K562 (cell line): ENCODE data around the gene RAD51AP1. TPM values are rescaled to one million over a fixed set of nuclear protein-coding genes. Genes with fewer than 3 reads are reported as not detected.

Experiments used
- ATF2 ChIP-seq: sonication (generic); formaldehyde crosslinking; IDR thresholded peaks from 2 replicates; pipeline ENCODE4 v1.8.1; 2022; ENCODE audit warnings: missing genetic modification reagents
- BRF1 ChIP-seq: IDR thresholded peaks from 3 replicates; pipeline ENCODE4 v1.6.1; 2011; ENCODE audit warnings: borderline replicate concordance, mild to moderate bottlenecking; ENCODE audit not compliant: insufficient read length; ENCODE audit errors: extremely low read depth
- CREB5 ChIP-seq: fragments of 250-450 bp; sonication (Bioruptor Pico); IDR thresholded peaks from 2 replicates; pipeline ENCODE4 v1.5.0; 2020; ENCODE audit warnings: mild to moderate bottlenecking
- EHMT2 ChIP-seq: fragments of 450-650 bp; IDR thresholded peaks from 2 replicates; pipeline ENCODE4 v1.6.1; 2018; ENCODE audit warnings: antibody characterized with exemption
- NCOA6 ChIP-seq: fragments of 450-650 bp; IDR thresholded peaks from 2 replicates; pipeline ENCODE4 v1.6.1; 2017; ENCODE audit warnings: mild to moderate bottlenecking
- NCOR1 ChIP-seq: fragments of 450-650 bp; IDR thresholded peaks from 2 replicates; pipeline ENCODE4 v1.6.1; 2016; ENCODE audit warnings: mild to moderate bottlenecking, moderate library complexity
- NRF1 ChIP-seq, 2 experiments: fragments of 450-650 bp; IDR thresholded peaks in 1 of 2; conservative IDR thresholded peaks in 1 of 2; 2 replicates each; pipeline ENCODE4 v1.6.1; 2014; ENCODE audit warnings: mild to moderate bottlenecking in 2 of 2
- RBM39 ChIP-seq: fragments of 200-400 bp; formaldehyde crosslinking; optimal IDR thresholded peaks from 2 replicates; pipeline ENCODE3; 2018; ENCODE audit warnings: low read depth, low read length
- SMARCA5 ChIP-seq: fragments of 450-650 bp; IDR thresholded peaks from 2 replicates; pipeline ENCODE4 v1.6.1; 2016
- SMARCB1 ChIP-seq: IDR thresholded peaks from 2 replicates; pipeline ENCODE4 v1.6.1; 2011; ENCODE audit warnings: improper control_type of control experiment, low read depth; ENCODE audit not compliant: insufficient read length
- SUPT5H ChIP-seq: fragments of 450-650 bp; IDR thresholded peaks from 2 replicates; pipeline ENCODE4 v1.6.1; 2016
- TBL1XR1 ChIP-seq, 2 experiments: IDR thresholded peaks; 2 replicates each; pipeline ENCODE4 v1.6.1; 2012; ENCODE audit warnings: improper control_type of control experiment in 2 of 2, low read length in 2 of 2, mild to moderate bottlenecking in 1 of 2
- TCF7 ChIP-seq: sonication (generic); IDR thresholded peaks from 2 replicates; pipeline ENCODE4 v1.6.1; 2016; ENCODE audit warnings: antibody characterized with exemption, borderline replicate concordance
- TSC22D4 ChIP-seq: fragments of 450-650 bp; IDR thresholded peaks from 2 replicates; pipeline ENCODE4 v1.6.1; 2016; ENCODE audit warnings: missing genetic modification characterization, missing biosample characterization, control low read depth
- XRCC5 ChIP-seq: fragments of 200-400 bp; formaldehyde crosslinking; IDR thresholded peaks from 2 replicates; pipeline ENCODE4 v1.6.1; 2017; ENCODE audit warnings: low read depth, mild to moderate bottlenecking, low read length
- ZBTB2 ChIP-seq: fragments of 450-650 bp; IDR thresholded peaks from 2 replicates; pipeline ENCODE4 v1.6.1; 2016; ENCODE audit warnings: antibody characterized with exemption
- polyA plus RNA-seq, 8 experiments: library from polyadenylated mRNA; depleted of rRNA in 4 of 8; stranded (reverse) in 5 of 8; unstranded in 3 of 8; fragments of >200 nt; fragmentation: Nextera tagmentation in 2 of 8; fragmentation: Illumina TruSeq in 1 of 8; extraction: Ambion mirVana in 2 of 8; extraction: Trizol in 1 of 8; gene quantifications; 2 replicates each; pipeline versions ENCODE4 v1.2.1 to v1.2.3, GENCODE V29; 2011 to 2014; ENCODE audit warnings: inconsistent platforms in 1 of 8, missing spikeins in 1 of 8
- total RNA-seq, 7 experiments: library from RNA; depleted of rRNA in 6 of 7; stranded (reverse); fragments of >200 nt in 6 of 7; fragmentation: Illumina TruSeq in 2 of 7; extraction: Trizol in 2 of 7; gene quantifications; 2 replicates each; pipeline versions ENCODE4 v1.2.1 to v1.2.3, GENCODE V29; 2011 to 2021; ENCODE audit warnings: low replicate concordance in 1 of 7
- TF ChIP-seq, protein P1 (sequence below): fragments of 250-450 bp; sonication (Bioruptor Pico); IDR thresholded peaks from 2 replicates; pipeline ENCODE4 v1.5.0; 2021

The RAD51AP1 gene
- total and polyA plus RNA-seq, 9 of the 15 experiments (the other 6 are each of a cell fraction or from before 2014, with no cell fraction given): 43.8 to 111 (median 89.1) TPM

- no peak for TF ChIP-seq SMARCB1
- TF ChIP-seq TCF7: no peak
- TF ChIP-seq TSC22D4: no peak
- no peak for TF ChIP-seq BRF1
- peak; percentile 28 to 36; a peak in 2 of 4 replicates for TF ChIP-seq NRF1 (conservative IDR thresholded peaks at IDR 0.05 in 1 of 2, IDR thresholded peaks at IDR 0.05 in 1 of 2)
- TF ChIP-seq NCOR1: no peak
- no peak for TF ChIP-seq ATF2
- no peak for TF ChIP-seq CREB5
- peak; percentile 50; the same call in 1 of the 2 replicates for TF ChIP-seq SUPT5H
- no peak for TF ChIP-seq SMARCA5
- TF ChIP-seq, protein P1, sequence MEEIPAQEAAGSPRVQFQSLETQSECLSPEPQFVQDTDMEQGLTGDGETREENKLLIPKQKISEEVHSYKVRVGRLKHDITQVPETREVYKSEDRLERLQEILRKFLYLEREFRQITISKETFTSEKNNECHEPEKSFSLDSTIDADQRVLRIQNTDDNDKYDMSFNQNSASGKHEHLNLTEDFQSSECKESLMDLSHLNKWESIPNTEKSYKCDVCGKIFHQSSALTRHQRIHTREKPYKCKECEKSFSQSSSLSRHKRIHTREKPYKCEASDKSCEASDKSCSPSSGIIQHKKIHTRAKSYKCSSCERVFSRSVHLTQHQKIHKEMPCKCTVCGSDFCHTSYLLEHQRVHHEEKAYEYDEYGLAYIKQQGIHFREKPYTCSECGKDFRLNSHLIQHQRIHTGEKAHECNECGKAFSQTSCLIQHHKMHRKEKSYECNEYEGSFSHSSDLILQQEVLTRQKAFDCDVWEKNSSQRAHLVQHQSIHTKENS: no peak
- no peak for TF ChIP-seq EHMT2
- TF ChIP-seq NCOA6: no peak
- TF ChIP-seq ZBTB2: no peak
- TF ChIP-seq RBM39: no peak
- no peak for TF ChIP-seq TBL1XR1 (IDR thresholded peaks at IDR 0.05; ENCODE audit: low read length in 2 of 2)
- no peak for TF ChIP-seq XRCC5
Observed at GRCh38 chr12:4562034-4562657, 23.5 kb downstream of the RAD51AP1 start, which contains the start of gene DYRK4 (continued).
